HepG2 (cell line): Measurements from ENCODE around the gene VPS11. TPM values are rescaled to one million over a fixed set of nuclear protein-coding genes. Genes with fewer than 3 reads are reported as not detected.
A peak's percentile ranks its signal among the peaks of the same experiment; 100 is the strongest.

Source experiments
- ARID3A ChIP-seq: IDR thresholded peaks from 2 replicates; pipeline ENCODE4 v1.6.1; 2012; ENCODE audit warnings: low read depth, low read length, improper control_type of control experiment
- ASH2L ChIP-seq: fragments of 300-600, 200-600 bp; sonication (generic); IDR thresholded peaks from 2 replicates; pipeline ENCODE4 v1.7.0; 2017; ENCODE audit warnings: low read depth, mild to moderate bottlenecking, moderate library complexity, mixed read lengths, low read length; ENCODE audit not compliant: insufficient read length
- CBX1 ChIP-seq: IDR thresholded peaks from one replicate; pipeline ENCODE4 v1.6.1; 2016; ENCODE audit warnings: antibody characterized with exemption, low read depth
- CHCHD3 ChIP-seq: sonication (generic); formaldehyde crosslinking; IDR thresholded peaks from 2 replicates; pipeline ENCODE4 v1.8.0; 2022; ENCODE audit warnings: mild to moderate bottlenecking, missing genetic modification reagents, moderate library complexity
- CREB1 ChIP-seq, 2 experiments: fragments of 450-650 bp in 1 of 2; IDR thresholded peaks; 2 replicates each; pipeline ENCODE4 v1.6.1; 2016 to 2017; ENCODE audit warnings: control low read depth in 1 of 2, mild to moderate bottlenecking in 1 of 2, missing compliant biosample characterization in 1 of 2, missing genetic modification characterization in 1 of 2
- EED ChIP-seq: sonication (generic); formaldehyde crosslinking; IDR thresholded peaks from 2 replicates; pipeline ENCODE4 v1.5.0; 2020; ENCODE audit warnings: mild to moderate bottlenecking, missing genetic modification reagents
- FOXA3 ChIP-seq: IDR thresholded peaks from 2 replicates; pipeline ENCODE4 v1.6.1; 2016; ENCODE audit warnings: missing genetic modification reagents, missing compliant biosample characterization
- GPN1 ChIP-seq: sonication (generic); formaldehyde crosslinking; IDR thresholded peaks from 2 replicates; pipeline ENCODE4 v1.5.1; 2020; ENCODE audit warnings: missing genetic modification reagents, borderline replicate concordance
- JUND ChIP-seq: sonication (generic); formaldehyde crosslinking; IDR thresholded peaks from 2 replicates; pipeline ENCODE4 v1.8.0; 2022; ENCODE audit warnings: mild to moderate bottlenecking, missing genetic modification reagents
- MAZ ChIP-seq, 2 experiments: sonication (generic) in 1 of 2; formaldehyde crosslinking in 1 of 2; IDR thresholded peaks; 2 replicates each; pipeline versions ENCODE4 v1.5.0 to v1.6.1; 2012 to 2020; ENCODE audit warnings: low read depth in 2 of 2, mild to moderate bottlenecking in 2 of 2, borderline replicate concordance in 1 of 2, improper control_type of control experiment in 1 of 2, low read length in 1 of 2, missing genetic modification reagents in 1 of 2, moderate library complexity in 1 of 2
- MLX ChIP-seq: IDR thresholded peaks from 2 replicates; pipeline ENCODE4 v1.6.1; 2016
- MNT ChIP-seq: fragments of 450-650 bp; IDR thresholded peaks from 2 replicates; pipeline ENCODE4 v1.6.1; 2016
- PRDM4 ChIP-seq: sonication (generic); formaldehyde crosslinking; IDR thresholded peaks from 2 replicates; pipeline ENCODE4 v1.9.0; 2021; ENCODE audit warnings: missing genetic modification reagents, borderline replicate concordance
- RBM39 ChIP-seq: fragments of 200-400 bp; formaldehyde crosslinking; IDR thresholded peaks from one replicate; pipeline ENCODE4 v1.6.1; 2018; ENCODE audit warnings: antibody characterized with exemption, mild to moderate bottlenecking, low read depth, low read length; ENCODE audit not compliant: poor library complexity, severe bottlenecking
- SMAD1 ChIP-seq: sonication (generic); formaldehyde crosslinking; IDR thresholded peaks from 2 replicates; pipeline ENCODE4 v1.4.0; 2020; ENCODE audit warnings: missing genetic modification reagents, low read depth, mild to moderate bottlenecking, borderline replicate concordance
- ZBTB44 ChIP-seq: sonication (generic); formaldehyde crosslinking; IDR thresholded peaks from 2 replicates; pipeline ENCODE4 v1.4.0; 2020; ENCODE audit warnings: missing genetic modification reagents
- ZNF264 ChIP-seq: sonication (generic); formaldehyde crosslinking; IDR thresholded peaks from 2 replicates; pipeline ENCODE4 v1.4.0; 2020; ENCODE audit warnings: missing genetic modification reagents
- ZNF598 ChIP-seq: sonication (generic); formaldehyde crosslinking; IDR thresholded peaks from 2 replicates; pipeline ENCODE4 v1.5.1; 2020; ENCODE audit warnings: mild to moderate bottlenecking, missing genetic modification reagents, borderline replicate concordance
- ZSCAN29 ChIP-seq: sonication (generic); formaldehyde crosslinking; conservative IDR thresholded peaks from 2 replicates; pipeline ENCODE4 v1.4.0; 2020; ENCODE audit warnings: mild to moderate bottlenecking, missing genetic modification reagents
- ZSCAN31 ChIP-seq: sonication (generic); formaldehyde crosslinking; IDR thresholded peaks from 2 replicates; pipeline ENCODE4 v1.5.0; 2020; ENCODE audit warnings: low read depth, mild to moderate bottlenecking, missing genetic modification reagents
- polyA plus RNA-seq, 8 experiments: library from polyadenylated mRNA; depleted of rRNA in 3 of 8; stranded (reverse) in 7 of 8; unstranded in 1 of 8; fragments of >200 nt; fragmentation: Illumina TruSeq in 4 of 8; extraction: Trizol in 4 of 8; gene quantifications; 2 replicates each; pipeline versions ENCODE4 v1.2.1 to v1.2.3, GENCODE V29; 2011 to 2016; ENCODE audit warnings: low read depth in 4 of 8, missing spikeins in 1 of 8, mixed read lengths in 1 of 8; ENCODE audit not compliant: insufficient read depth in 1 of 8
- total RNA-seq, 5 experiments: library from RNA; depleted of rRNA; stranded (reverse); fragments of >200 nt; fragmentation: Illumina TruSeq; extraction: Trizol; gene quantifications; 2 replicates each; pipeline ENCODE4 v1.2.3, GENCODE V29; 2016; ENCODE audit warnings: low read depth in 1 of 5

The VPS11 gene
- total and polyA plus RNA-seq, 2 of the 13 experiments (the other 11 are each of a cell fraction or from before 2014, with no cell fraction given) = 13.7 to 21.6 TPM

GRCh38 chr11:119057000-119057769, 10.4 kb upstream of the VPS11 start, which contains the start of gene HYOU1 (continued):
- TF ChIP-seq EED (no peak), MNT (no peak), ZBTB44 (CRISPR knock-in tag) (no peak), ZNF264 (CRISPR knock-in tag) (peak; percentile 27; the same call in 1 of the 2 replicates), ZSCAN31 (CRISPR knock-in tag) (peak; percentile 45; the same call in 1 of the 2 replicates), CHCHD3 (CRISPR knock-in tag) (no peak), JUND (CRISPR knock-in tag) (no peak), PRDM4 (CRISPR knock-in tag) (no peak), RBM39 (peak; percentile 79), MLX (CRISPR knock-in tag) (no peak), ASH2L (peak; percentile 56), CBX1 (no peak), ZSCAN29 (CRISPR knock-in tag) (peak; percentile 53; the same call in 1 of the 2 replicates), MAZ (IDR thresholded peaks at IDR 0.05; ENCODE audit: borderline replicate concordance, low read depth, low read length) (peak; percentile 64), MAZ (CRISPR knock-in tag; IDR thresholded peaks at IDR 0.05; ENCODE audit: low read depth) (peak; percentile 64; the same call in 1 of the 2 replicates), SMAD1 (CRISPR knock-in tag) (no peak), ARID3A (no peak), CREB1 (IDR thresholded peaks at IDR 0.05) (peak; percentile 91), CREB1 (CRISPR knock-in tag; IDR thresholded peaks at IDR 0.05) (peak; percentile 88), ZNF598 (CRISPR knock-in tag) (no peak), FOXA3 (peak; percentile 16; the same call in 1 of the 2 replicates), GPN1 (no peak)
